Testis (tissue), 2 donors: ENCODE data around the gene CLDND2.

Experiments
- POLR2A ChIP-seq: fragments of 450-650 bp; IDR thresholded peaks from one replicate; pipeline ENCODE4 v1.6.1; 2017; ENCODE audit warnings: antibody characterized with exemption, mild to moderate bottlenecking, moderate library complexity
- TF ChIP-seq, protein P1 (sequence below), 3 experiments: fragments of 450-650 bp in 2 of 3; fragments of 200-600 bp in 1 of 3; sonication (generic) in 1 of 3; IDR thresholded peaks; one replicate each; pipeline ENCODE4 v1.5.1; 2016 to 2019; ENCODE audit warnings: antibody characterized with exemption in 3 of 3, mild to moderate bottlenecking in 2 of 3, moderate library complexity in 1 of 3

DNA sequence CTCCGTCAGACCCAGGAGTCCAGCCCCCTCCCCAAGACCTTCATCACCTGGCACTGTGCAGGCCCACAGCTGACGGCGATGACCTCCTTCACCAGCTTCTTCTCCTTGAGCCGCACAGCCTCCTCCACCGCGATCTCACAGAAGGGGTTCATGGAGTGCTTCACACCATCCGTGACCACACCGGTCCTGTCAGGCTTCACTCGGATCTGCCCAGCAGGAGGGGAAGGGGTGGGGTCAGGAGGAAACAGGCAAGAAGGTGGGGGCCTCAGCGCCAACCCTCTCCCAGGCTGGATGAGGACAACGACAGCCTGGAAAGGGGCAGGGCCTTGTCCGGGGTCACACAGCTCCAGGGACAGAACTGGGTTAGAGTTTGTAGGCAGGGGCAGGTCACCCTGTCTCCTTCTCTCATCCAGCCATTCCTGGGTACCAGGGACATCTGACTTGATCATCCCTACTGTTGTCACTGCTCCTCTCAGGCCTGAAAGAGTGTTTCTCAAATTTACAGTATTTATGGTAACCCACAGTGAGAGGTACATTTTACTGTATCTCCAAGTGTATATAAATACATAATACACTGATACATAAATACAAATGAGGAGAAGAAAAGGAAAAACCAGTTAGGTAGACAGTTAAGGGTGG is 14.6 kb downstream of the CLDND2 start:
- TF ChIP-seq POLR2A, result no peak
- TF ChIP-seq, protein P1, sequence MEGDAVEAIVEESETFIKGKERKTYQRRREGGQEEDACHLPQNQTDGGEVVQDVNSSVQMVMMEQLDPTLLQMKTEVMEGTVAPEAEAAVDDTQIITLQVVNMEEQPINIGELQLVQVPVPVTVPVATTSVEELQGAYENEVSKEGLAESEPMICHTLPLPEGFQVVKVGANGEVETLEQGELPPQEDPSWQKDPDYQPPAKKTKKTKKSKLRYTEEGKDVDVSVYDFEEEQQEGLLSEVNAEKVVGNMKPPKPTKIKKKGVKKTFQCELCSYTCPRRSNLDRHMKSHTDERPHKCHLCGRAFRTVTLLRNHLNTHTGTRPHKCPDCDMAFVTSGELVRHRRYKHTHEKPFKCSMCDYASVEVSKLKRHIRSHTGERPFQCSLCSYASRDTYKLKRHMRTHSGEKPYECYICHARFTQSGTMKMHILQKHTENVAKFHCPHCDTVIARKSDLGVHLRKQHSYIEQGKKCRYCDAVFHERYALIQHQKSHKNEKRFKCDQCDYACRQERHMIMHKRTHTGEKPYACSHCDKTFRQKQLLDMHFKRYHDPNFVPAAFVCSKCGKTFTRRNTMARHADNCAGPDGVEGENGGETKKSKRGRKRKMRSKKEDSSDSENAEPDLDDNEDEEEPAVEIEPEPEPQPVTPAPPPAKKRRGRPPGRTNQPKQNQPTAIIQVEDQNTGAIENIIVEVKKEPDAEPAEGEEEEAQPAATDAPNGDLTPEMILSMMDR (IDR thresholded peaks at IDR 0.05), result no peak
